Right lobe of liver (tissue), 6 donors: ENCODE results near the gene CDKN3. TPM values are rescaled to one million over a fixed set of nuclear protein-coding genes. Genes with fewer than 3 reads are reported as not detected.

Experiments used
- ATAC-seq, 4 donors: fragments of 200-7000 bp; cut with Tn5 transposase; one replicate each; pipeline ENCODE4 v1.9.1; 2020; ENCODE audit warnings: mild to moderate bottlenecking in 4 of 4, moderate library complexity in 4 of 4
- DNase-seq, 3 donors: peaks; one replicate each; pipeline ENCODE4 v3.0.0-alpha.2; 2020
- H3K27ac ChIP-seq, 3 donors: fragments of 200-600 bp; one replicate each; pipeline ENCODE4 v1.8.0; 2022
- H3K27me3 ChIP-seq, 2 donors: fragments of 200-600 bp; one replicate each; pipeline ENCODE4 v1.8.0; 2022
- H3K36me3 ChIP-seq, 4 donors: fragments of 200-600 bp; sonication (generic) in 1 of 4; one replicate each; pipeline versions ENCODE4 v1.5.1 to v1.8.0; 2017 to 2022; ENCODE audit warnings: control low read depth in 1 of 4
- H3K4me1 ChIP-seq, 4 donors: fragments of 200-600 bp; sonication (generic) in 1 of 4; one replicate each; pipeline versions ENCODE4 v1.5.1 to v1.8.0; 2017 to 2022; ENCODE audit warnings: control low read depth in 1 of 4
- H3K4me3 ChIP-seq, 3 donors: fragments of 200-600 bp; one replicate each; pipeline ENCODE4 v1.8.0; 2022
- H3K9me3 ChIP-seq, 4 donors: fragments of 200-600 bp; sonication (generic) in 1 of 4; one replicate each; pipeline versions ENCODE4 v1.5.1 to v1.8.0; 2017 to 2022; ENCODE audit warnings: control low read depth in 1 of 4
- CTCF ChIP-seq, 4 donors: fragments of 200-600 bp in 3 of 4; fragments of 450-650 bp in 1 of 4; IDR thresholded peaks; one replicate each; pipeline versions ENCODE4 v1.5.1 to v1.8.0; 2016 to 2022; ENCODE audit warnings: antibody characterized with exemption in 4 of 4, mild to moderate bottlenecking in 2 of 4
- POLR2A ChIP-seq: fragments of 450-650 bp; IDR thresholded peaks from one replicate; pipeline ENCODE4 v1.6.1; 2017; ENCODE audit warnings: antibody characterized with exemption, mild to moderate bottlenecking
- WGBS: methylation state at CpG from one replicate; pipeline ENCODE4 v1.1.6; 2018; ENCODE audit warnings: low coverage, low lambda C conversion rate; ENCODE audit not compliant: insufficient coverage; ENCODE audit errors: missing lambda C conversion rate; 5-methylcytosine and 5-hydroxymethylcytosine counted together
- intact Hi-C, 2 donors: fragments of 100-400 bp; cut with DNase I; formaldehyde crosslinking; loops; one replicate each; pipeline versions ENCODE4 v1.11.2 to v1.14.1; 2022
- long read RNA-seq: library from polyadenylated mRNA; unstranded; transcript quantifications from one replicate; pipeline ENCODE4 v2.0.0, GENCODE V29; 2019
- total RNA-seq, 6 experiments: library from RNA; depleted of rRNA in 2 of 6; stranded (reverse); fragments of >200 nt in 2 of 6; fragmentation: NEBNext Ultra II Directional in 3 of 6; extraction: Animal tissue kit (Norgen Biotek cat#: 25700) in 3 of 6; gene quantifications; one replicate each; pipeline versions ENCODE4 v1.1.0 to v1.2.4, GENCODE V29; 2016 to 2023
- donor health status: DM: no; HTN: yes; CAD: no.
- donor health status: DM: no; HTN: no; CAD: no.
- donor health status: DM: no; HTN: no; CAD: no.
- donor health status: DM: no; HTN: yes; CAD: no.
- donor health status: DM: no; HTN: yes; CAD: no.

Gene CDKN3
- total RNA-seq, result 1 to 10 TPM in 3 of 6 experiments, under 1 TPM in 2, not detected in 1; 0.59 to 7.3 (median 2.4) TPM
- long read RNA-seq, result 0 reads

GRCh38 chr14:54396493-54397335 lies at the start of gene CDKN3:
TSS of gene CDKN3 (plus strand) at chr14:54397007. CDS start at chr14:54397069, 62 bp downstream.
- TF ChIP-seq POLR2A (peak; percentile 78), CTCF (IDR thresholded peaks at IDR 0.05) (peak; percentile 37 to 64 (median 62))
- Histone ChIP-seq H3K36me3 (no peaks in the 10 kb centered on the region), H3K4me3 (peak within 1 kb of the TSS; percentile 62 to 74 (median 73)), H3K27ac (no peak within 1 kb of the TSS), H3K27me3 (no peaks in the 10 kb centered on the region), H3K4me1 (peaks cover 0 to 4% (median 0%) of the 10 kb centered on the region in 4 donors), H3K9me3 (peaks cover 0 to 2% (median 0%) of the 10 kb centered on the region in 4 donors)
- peak; percentile 98 to 99 (median 98) for ATAC-seq
- intact Hi-C loops, result no loop called here
- DNase-seq, result peak; percentile 97 to 98 (median 98)
- 10% methylated on average over 21 of the region's 76 CpGs for WGBS

GRCh38 chr14:54347044-54347443 lies 49.8 kb upstream of the CDKN3 start:
- ATAC-seq (no peak), DNase-seq (no peak)
- intact Hi-C loops, result no loop called here
- WGBS, result 98% methylated on average over 7 of the region's 7 CpGs
- no peaks in the 10 kb centered on the region for H3K27me3 ChIP-seq
- H3K4me3 ChIP-seq, result no peak overlapping the region
- TF ChIP-seq POLR2A (no peak), CTCF (IDR thresholded peaks at IDR 0.05) (no peak)
- H3K27ac ChIP-seq, result no peak overlapping the region
- H3K9me3 ChIP-seq, result no peaks in the 10 kb centered on the region
- H3K4me1 ChIP-seq, result no peaks in the 10 kb centered on the region
- H3K36me3 ChIP-seq, result no peaks in the 10 kb centered on the region

- WGBS, result 33% methylated on average over 5 of the region's 5 CpGs
- intact Hi-C loops, result no loop called here
- TF ChIP-seq POLR2A (no peak), CTCF (IDR thresholded peaks at IDR 0.05) (peak; percentile 65 to 85 (median 67))
- Histone ChIP-seq H3K9me3 (no peaks in the 10 kb centered on the region), H3K4me1 (no peaks in the 10 kb centered on the region), H3K4me3 (no peak overlapping the region), H3K27ac (no peak overlapping the region), H3K36me3 (no peaks in the 10 kb centered on the region), H3K27me3 (no peaks in the 10 kb centered on the region)
- ATAC-seq (peak; percentile 80 to 87 (median 84)), DNase-seq (no peak)
Measured at GRCh38 chr14:54348001-54348611, 48.7 kb upstream of the CDKN3 start.

GRCh38 chr14:54348923-54349620 lies 47.7 kb upstream of the CDKN3 start:
- no peak for TF ChIP-seq POLR2A
- no peak for TF ChIP-seq CTCF (IDR thresholded peaks at IDR 0.05)
- no peaks in the 10 kb centered on the region for H3K4me1 ChIP-seq
- intact Hi-C loops, result no loop called here
- DNase-seq (no peak), ATAC-seq (no peak)
- H3K4me3 ChIP-seq, result no peak overlapping the region
- H3K36me3 ChIP-seq, result no peaks in the 10 kb centered on the region
- H3K27me3 ChIP-seq, result no peaks in the 10 kb centered on the region
- no peak overlapping the region for H3K27ac ChIP-seq
- WGBS, result 42% methylated on average over 24 of the region's 24 CpGs
- no peaks in the 10 kb centered on the region for H3K9me3 ChIP-seq
